Left renal cortex interstitium (tissue), 4 donors: ENCODE results near the gene PYDC1. TPM values are rescaled to one million over a fixed set of nuclear protein-coding genes. Genes with fewer than 3 reads are reported as not detected.
A peak's percentile ranks its signal among the peaks of the same experiment; 100 is the strongest.
"Not testable (repeated sequence)": the region's sequence is repeated elsewhere in the genome, so short reads cannot be mapped to it uniquely, and the experiment has no call there.

ENCODE experiments used
- DNase-seq, 4 donors: peaks; one replicate each; pipeline ENCODE4 v3.0.0-alpha.2; 2013; ENCODE audit warnings: low read depth in 4 of 4, low spot score in 2 of 4, missing footprints in 1 of 4
- polyA plus RNA-seq, 4 donors: library from polyadenylated mRNA; unstranded; fragments of 120-200 nt; gene quantifications; one replicate each; pipeline ENCODE4 v1.2.1, GENCODE V29; 2013; ENCODE audit not compliant: insufficient read length in 4 of 4

PYDC1 gene
- polyA plus RNA-seq, 4 donors, result not detected

DNA sequence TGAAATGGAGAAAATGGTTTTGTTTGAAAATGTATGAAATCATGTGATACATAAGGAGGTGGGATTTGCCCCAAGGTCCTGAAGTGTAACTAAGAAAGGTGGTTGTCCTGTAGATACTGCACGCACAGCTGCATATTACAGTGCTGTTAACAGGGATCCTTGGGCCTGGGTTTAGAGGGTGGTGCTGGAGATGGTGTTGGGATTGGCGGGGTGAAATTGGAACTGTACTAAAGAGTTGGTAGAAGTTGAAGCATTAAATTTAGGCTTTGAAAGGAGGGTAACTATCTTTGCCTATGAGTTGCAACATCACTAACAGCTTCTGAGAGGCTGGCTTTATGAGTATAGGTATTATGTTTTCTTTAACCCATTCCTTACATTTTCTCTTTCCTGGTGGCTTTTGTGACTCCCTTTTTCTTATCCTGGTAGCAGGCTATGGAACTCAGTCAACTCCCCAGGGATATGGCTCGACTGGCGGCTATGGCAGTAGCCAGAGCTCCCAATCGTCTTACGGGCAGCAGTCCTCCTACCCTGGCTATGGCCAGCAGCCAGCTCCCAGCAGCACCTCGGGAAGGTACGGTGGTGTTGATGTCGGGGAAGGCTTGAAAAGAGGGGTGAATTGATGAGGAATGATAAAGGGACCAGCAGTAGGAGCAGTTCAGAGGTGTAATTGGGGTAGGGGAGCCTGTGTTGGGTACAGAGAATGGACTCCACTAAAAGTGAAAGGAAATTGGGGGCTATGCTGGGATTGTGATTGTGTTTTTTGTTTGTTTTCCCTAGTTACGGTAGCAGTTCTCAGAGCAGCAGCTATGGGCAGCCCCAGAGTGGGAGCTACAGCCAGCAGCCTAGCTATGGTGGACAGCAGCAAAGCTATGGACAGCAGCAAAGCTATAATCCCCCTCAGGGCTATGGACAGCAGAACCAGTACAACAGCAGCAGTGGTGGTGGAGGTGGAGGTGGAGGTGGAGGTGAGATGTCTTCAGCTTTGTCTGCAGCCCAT is 33.2 kb downstream of the PYDC1 start:
- DNase-seq, result no peak

DNA sequence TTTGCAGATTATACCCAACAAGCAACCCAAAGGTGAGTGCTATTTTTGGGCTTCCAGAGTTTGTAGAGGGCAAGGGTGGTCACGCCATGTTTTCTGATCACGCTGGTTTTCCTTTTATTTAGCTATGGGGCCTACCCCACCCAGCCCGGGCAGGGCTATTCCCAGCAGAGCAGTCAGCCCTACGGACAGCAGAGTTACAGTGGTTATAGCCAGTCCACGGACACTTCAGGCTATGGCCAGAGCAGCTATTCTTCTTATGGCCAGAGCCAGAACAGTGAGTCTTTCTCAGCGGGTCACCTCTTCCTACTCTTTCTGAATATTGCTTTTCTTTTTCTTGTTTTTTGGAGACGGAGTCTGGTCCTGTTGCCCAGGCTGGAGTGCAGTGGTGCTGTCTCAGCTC is 34.5 kb downstream of the PYDC1 start:
- no peak for DNase-seq

DNA sequence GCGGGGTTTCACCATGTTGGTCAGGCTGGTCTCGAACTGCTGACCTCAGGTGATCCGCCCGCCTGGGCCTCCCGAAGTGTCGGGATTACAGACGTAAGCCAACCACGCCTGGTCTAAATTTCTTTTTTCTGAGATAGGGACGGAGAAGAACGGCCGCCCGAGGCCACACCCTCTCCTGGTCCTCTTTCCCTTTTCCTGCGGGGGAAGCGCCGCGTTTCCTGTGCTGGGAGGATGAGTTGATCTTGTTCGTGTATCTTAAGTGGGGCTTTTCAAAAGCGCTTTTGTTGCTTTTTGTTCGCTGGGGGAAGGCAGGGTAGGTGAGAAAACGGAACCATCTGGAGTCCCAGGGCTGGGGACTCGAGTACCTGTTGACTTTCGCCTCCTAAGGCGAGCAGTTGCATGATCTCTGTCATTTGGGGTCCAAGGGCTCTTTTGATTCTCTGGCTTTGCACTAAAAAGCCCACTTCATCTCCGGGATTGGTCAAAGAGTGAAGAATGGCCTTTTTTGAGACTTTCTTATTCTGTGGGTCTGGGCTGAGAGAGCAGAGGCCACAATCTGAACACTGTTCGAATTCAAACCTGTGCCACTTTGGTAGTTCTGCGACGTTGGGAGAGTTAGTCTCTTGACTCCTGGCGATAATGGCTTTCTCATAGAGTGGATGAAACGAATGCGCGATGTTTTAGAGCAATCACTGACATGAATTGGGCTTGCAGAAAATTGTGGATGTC is 35.7 kb downstream of the PYDC1 start:
- no peak for DNase-seq

DNA sequence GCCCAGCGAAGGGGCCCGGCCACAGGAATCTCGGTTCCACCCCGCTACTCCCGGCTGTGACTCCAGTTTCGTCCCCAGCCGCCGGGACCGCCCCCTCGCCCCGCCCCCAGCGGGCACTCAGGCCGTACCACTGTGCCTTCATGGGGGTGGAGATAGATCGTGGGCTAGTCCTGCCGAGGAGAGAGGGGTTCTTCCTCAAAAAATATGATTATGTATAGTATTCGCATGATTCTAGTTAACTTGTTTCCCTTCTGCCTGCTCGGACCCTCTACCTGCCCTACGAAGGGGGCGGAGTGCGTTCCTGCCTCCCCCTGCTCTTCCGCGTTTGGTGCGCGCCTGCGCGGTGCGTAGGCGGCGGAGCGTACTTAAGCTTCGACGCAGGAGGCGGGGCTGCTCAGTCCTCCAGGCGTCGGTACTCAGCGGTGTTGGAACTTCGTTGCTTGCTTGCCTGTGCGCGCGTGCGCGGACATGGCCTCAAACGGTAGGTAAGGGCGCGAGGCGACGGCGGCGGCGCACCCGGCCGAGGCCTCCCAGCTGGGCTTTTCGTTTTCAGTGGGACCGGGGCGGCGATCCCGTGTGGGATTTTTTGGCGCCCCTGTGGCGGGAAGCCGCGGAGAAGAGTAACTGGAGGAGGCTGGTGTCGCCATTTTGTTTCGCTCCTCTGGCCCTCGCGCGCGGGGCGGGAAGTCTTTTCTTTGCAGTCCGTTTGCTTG is 37.0 kb downstream of the PYDC1 start, which contains the start of gene FUS:
Gene FUS, plus strand, starts transcription at position 393 of the 713 bp plus-strand sequence. Its CDS starts 76 bp downstream, at position 469.
- peak; percentile 84 to 97 (median 90) for DNase-seq

DNA sequence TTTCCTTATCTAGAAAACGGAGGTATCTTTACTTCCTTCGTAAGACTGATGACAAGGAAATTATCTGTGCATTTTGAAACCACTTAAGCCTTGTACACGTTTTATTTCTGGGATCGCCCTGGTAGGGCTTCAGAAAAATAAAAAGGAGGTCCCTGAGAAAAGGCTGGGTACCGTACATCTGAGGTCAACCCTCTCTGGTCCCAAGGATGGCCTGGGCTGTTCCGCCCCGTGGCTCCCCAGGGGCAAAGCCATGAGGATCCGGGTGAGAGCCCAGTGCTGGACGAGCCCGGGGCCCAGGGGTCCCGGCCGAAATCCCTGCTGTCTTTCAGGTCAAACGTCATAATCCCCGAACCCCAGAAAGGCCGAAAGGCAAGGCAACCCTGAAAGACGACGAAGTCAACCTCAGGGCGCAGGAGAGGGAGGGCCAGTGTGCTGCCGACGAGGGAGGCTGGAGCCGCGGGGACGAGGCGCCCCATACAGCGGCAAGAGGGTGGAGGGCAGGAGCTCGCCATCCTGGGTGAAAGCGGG is 37.7 kb downstream of the PYDC1 start:
- no peak for DNase-seq

DNA sequence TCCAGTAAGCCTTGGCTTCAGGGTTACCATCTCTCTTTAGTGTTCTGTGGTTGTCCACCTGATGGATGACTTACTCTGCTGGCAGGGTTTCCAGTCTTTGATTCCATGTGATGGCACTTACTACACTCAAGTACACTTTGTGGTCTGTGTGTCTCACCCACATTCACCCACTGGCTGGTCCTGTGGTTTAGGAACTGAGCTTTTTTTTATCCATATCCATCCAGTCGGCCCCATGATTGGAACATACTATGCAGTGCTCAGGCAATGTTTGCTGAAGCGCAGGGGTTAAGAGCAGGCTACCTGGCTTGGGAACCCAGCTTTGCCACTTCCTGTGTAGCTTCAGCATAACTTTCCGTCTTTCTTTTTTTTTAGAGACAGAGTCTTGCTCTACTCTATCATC is 39.8 kb downstream of the PYDC1 start:
- DNase-seq, result no peak

DNA sequence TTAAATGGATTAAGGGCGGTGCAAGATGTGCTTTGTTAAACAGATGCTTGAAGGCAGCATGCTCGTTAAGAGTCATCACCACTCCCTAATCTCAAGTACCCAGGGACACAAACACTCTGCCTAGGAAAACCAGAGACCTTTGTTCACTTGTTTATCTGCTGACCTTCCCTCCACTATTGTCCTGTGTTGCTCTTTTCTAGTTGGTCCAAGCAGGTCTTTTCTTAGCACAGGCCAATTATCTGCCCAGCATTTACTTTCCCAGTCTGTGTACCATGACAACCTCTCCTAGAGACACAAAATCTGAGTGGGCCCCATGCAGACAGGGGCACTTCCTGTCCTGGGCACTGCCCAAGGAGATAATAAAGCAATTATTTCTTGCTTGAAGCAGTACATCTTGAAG is 46.9 kb downstream of the PYDC1 start:
- DNase-seq, result not testable (repeated sequence)

DNA sequence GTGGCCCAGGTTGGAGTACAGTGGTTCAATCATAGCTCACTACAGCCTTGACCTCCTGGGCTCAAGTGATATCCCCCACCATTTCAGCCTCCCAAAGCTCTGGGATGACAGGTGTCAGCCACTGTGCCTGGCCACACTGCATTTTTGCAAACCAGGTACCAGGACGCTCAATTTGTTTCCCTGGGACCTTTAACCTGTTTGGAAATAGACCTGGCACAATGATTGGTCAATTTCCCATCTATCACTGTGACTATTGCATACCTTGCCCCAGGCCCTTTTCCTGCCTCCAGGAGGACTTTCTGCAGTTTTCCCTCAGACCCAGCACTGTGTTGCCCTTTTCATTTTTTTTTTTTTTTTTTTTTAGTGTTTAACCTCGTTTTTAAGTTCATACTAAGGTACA is 48.1 kb downstream of the PYDC1 start:
- DNase-seq, result no peak

DNA sequence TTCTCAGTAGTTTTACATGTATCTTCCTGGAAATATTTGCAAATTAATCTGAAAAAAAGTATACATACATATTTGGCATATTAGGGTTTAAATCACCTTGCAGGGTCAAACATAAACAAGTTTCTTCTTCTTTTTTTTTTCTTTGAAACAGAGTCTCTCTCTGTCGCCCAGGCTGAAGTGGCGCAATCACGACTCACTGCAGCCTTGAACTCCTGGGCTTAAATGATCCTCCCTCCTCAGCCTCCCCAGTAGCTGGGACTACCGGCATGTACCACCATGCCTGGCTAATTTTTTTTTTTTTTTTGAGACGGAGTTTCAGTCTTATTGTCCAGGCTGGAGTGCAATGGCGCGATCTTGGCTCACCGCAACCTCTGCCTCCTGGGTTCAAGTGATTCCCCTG is 49.6 kb downstream of the PYDC1 start:
- no peak for DNase-seq

Other genes with a start within 250 kb of the PYDC1 start
- gene HSD3B7, start 231.9 kb downstream of the PYDC1 start, polyA plus RNA-seq, result 10 to 100 TPM in 2 of 4 donors, 1 to 10 TPM in 2; 7.2 to 12.0 (median 9.4) TPM
- gene STX1B, start 206.5 kb downstream of the PYDC1 start, polyA plus RNA-seq, result 1 to 10 TPM in 3 of 4 donors, under 1 TPM in 1; 0.73 to 3.0 (median 1.8) TPM
- 10 to 100 TPM; 35.6 to 44.6 (median 41.2) TPM for gene STX4, start 183.6 kb downstream of the PYDC1 start, polyA plus RNA-seq
- gene ZNF668, start 142.9 kb downstream of the PYDC1 start, polyA plus RNA-seq, result 1 to 10 TPM; 4.1 to 7.2 (median 6.5) TPM
- gene ZNF646, start 142.7 kb downstream of the PYDC1 start, polyA plus RNA-seq, result 10 to 100 TPM; 11.0 to 19.1 (median 12.5) TPM
- gene PRSS53, start 128.2 kb downstream of the PYDC1 start, polyA plus RNA-seq, result 1 to 10 TPM in 3 of 4 donors, under 1 TPM in 1; 0.48 to 2.1 (median 1.3) TPM
- gene VKORC1, start 122.3 kb downstream of the PYDC1 start, polyA plus RNA-seq, result 10 to 100 TPM; 68.3 to 92.8 (median 73.0) TPM
- 10 to 100 TPM; 34.5 to 48.8 (median 41.0) TPM for gene BCKDK, start 108.7 kb downstream of the PYDC1 start, polyA plus RNA-seq
- gene KAT8, start 99.5 kb downstream of the PYDC1 start, polyA plus RNA-seq, result 10 to 100 TPM; 56.6 to 86.1 (median 70.4) TPM
- 10 to 100 TPM; 53.9 to 77.2 (median 67.5) TPM for gene PRSS8, start 81.4 kb downstream of the PYDC1 start, polyA plus RNA-seq
- gene PRSS36, start 67.1 kb downstream of the PYDC1 start, polyA plus RNA-seq, result 1 to 10 TPM in 3 of 4 donors, under 1 TPM in 1; 0.92 to 1.7 (median 1.3) TPM
- 100 to 1,000 TPM; 571 to 934 (median 698) TPM for gene FUS, start 37.0 kb downstream of the PYDC1 start, polyA plus RNA-seq
- gene PYCARD, start 14.4 kb downstream of the PYDC1 start, polyA plus RNA-seq, result 10 to 100 TPM in 2 of 4 donors, 1 to 10 TPM in 2; 7.5 to 17.9 (median 10.9) TPM
- under 1 TPM; 0.05 to 0.17 (median 0.09) TPM for gene TRIM72, start 3.0 kb downstream of the PYDC1 start, polyA plus RNA-seq
- 1 to 10 TPM; 1.5 to 3.2 (median 2.6) TPM for gene ITGAM, start 42.8 kb upstream of the PYDC1 start, polyA plus RNA-seq
- 1 to 10 TPM in 1 of 4 donors, under 1 TPM in 3; 0.30 to 1.3 (median 0.55) TPM for gene ITGAX, start 138.0 kb upstream of the PYDC1 start, polyA plus RNA-seq
- under 1 TPM; 0.06 to 0.43 (median 0.21) TPM for gene ITGAD, start 176.2 kb upstream of the PYDC1 start, polyA plus RNA-seq
- gene COX6A2, start 211.2 kb upstream of the PYDC1 start, polyA plus RNA-seq, result 1 to 10 TPM in 2 of 4 donors, under 1 TPM in 2; 0.59 to 1.6 (median 1.2) TPM
- 1 to 10 TPM; 3.1 to 3.5 (median 3.5) TPM for gene ZNF843, start 225.7 kb upstream of the PYDC1 start, polyA plus RNA-seq
- 10 to 100 TPM in 3 of 4 donors, 1 to 10 TPM in 1; 9.5 to 17.5 (median 14.8) TPM for gene ARMC5, start 242.4 kb upstream of the PYDC1 start, polyA plus RNA-seq